Natural killer cell (primary cell): ENCODE measurements around the gene TEX50. TPM values are rescaled to one million over a fixed set of nuclear protein-coding genes. Genes with fewer than 3 reads are reported as not detected.
A peak's percentile ranks its signal among the peaks of the same experiment; 100 is the strongest.
"Not testable (repeated sequence)": the region's sequence is repeated elsewhere in the genome, so short reads cannot be mapped to it uniquely, and the experiment has no call there.

ENCODE experiments used
- ATAC-seq, 3 donors: fragments of 150-1000 bp in 2 of 3; fragments of 200-7000 bp in 1 of 3; cut with Tn5 transposase; 1 replicate in 1 of 3; 2 replicates in 2 of 3; pipeline ENCODE4 v1.10.0; 2021; ENCODE audit warnings: mild to moderate bottlenecking in 2 of 3, moderate library complexity in 2 of 3
- DNase-seq, 2 donors: peaks; one replicate each; pipeline versions ENCODE4 v3.0.0 to v3.0.0-alpha.2; 2013 to 2021; ENCODE audit warnings: mixed read lengths in 1 of 2
- H3K27ac ChIP-seq: one replicate; pipeline ENCODE4 v1.5.1; 2013; ENCODE audit warnings: mild to moderate bottlenecking, low read length
- H3K27me3 ChIP-seq: one replicate; pipeline ENCODE4 v1.6.1; 2013; ENCODE audit warnings: low read length; ENCODE audit not compliant: control insufficient read depth, insufficient read depth
- H3K36me3 ChIP-seq: one replicate; pipeline ENCODE4 v1.6.1; 2013; ENCODE audit warnings: low read length; ENCODE audit not compliant: control insufficient read depth, insufficient read depth
- H3K4me1 ChIP-seq: one replicate; pipeline ENCODE4 v1.6.1; 2013; ENCODE audit warnings: low read length; ENCODE audit not compliant: control insufficient read depth, insufficient read depth
- H3K4me3 ChIP-seq: one replicate; pipeline ENCODE4 v1.5.1; 2013; ENCODE audit warnings: low read length
- H3K9me3 ChIP-seq: one replicate; pipeline ENCODE4 v1.6.1; 2013; ENCODE audit warnings: low read length; ENCODE audit not compliant: control insufficient read depth, insufficient read depth
- H3K27ac Mint-ChIP-seq, 2 donors: one replicate each; pipeline ENCODE4 v1.8.0; 2022; ENCODE audit warnings: mild to moderate bottlenecking in 2 of 2, mixed read lengths in 2 of 2, moderate library complexity in 1 of 2
- H3K27me3 Mint-ChIP-seq, 2 donors: one replicate each; pipeline ENCODE4 v1.8.0; 2022; ENCODE audit warnings: low read depth in 2 of 2, mixed read lengths in 2 of 2
- H3K36me3 Mint-ChIP-seq: one replicate; pipeline ENCODE4 v1.8.0; 2022; ENCODE audit warnings: mixed read lengths
- H3K4me1 Mint-ChIP-seq, 2 donors: one replicate each; pipeline ENCODE4 v1.8.0; 2022; ENCODE audit warnings: mixed read lengths in 2 of 2
- H3K4me3 Mint-ChIP-seq: one replicate; pipeline ENCODE4 v1.8.0; 2022; ENCODE audit warnings: mild to moderate bottlenecking, moderate library complexity, mixed read lengths
- H3K9me3 Mint-ChIP-seq, 2 donors: one replicate each; pipeline ENCODE4 v1.8.0; 2022; ENCODE audit warnings: mixed read lengths in 2 of 2
- CTCF ChIP-seq: fragments of 200-600 bp; IDR thresholded peaks from one replicate; pipeline ENCODE4 v1.8.0; 2022; ENCODE audit warnings: antibody characterized with exemption
- WGBS: methylation state at CpG from one replicate; pipeline ENCODE4 v1.1.7; 2013; ENCODE audit warnings: missing lambda C conversion rate; ENCODE audit not compliant: insufficient coverage; 5-methylcytosine and 5-hydroxymethylcytosine counted together
- intact Hi-C: fragments of 100-400 bp; cut with micrococcal nuclease; formaldehyde crosslinking; loops from one replicate; pipeline ENCODE4 v1.14.2; 2022
- total RNA-seq, 4 donors: library from RNA; stranded (reverse); fragments of 120-200 nt in 1 of 4; gene quantifications; one replicate each; pipeline versions ENCODE4 v1.2.3 to v1.2.4, GENCODE V29; 2013 to 2022

The TEX50 gene
- total RNA-seq, 3 donors from 2014 or later (not counting 1 experiment from before 2014, with no cell fraction given), result not detected

GRCh38 chr1:173601588-173601987 lies 33.5 kb upstream of the TEX50 start:
- Mint-ChIP-seq H3K27me3 (peaks cover 16 to 21% of the 10 kb centered on the region in 2 donors), H3K36me3 (no peaks in the 10 kb centered on the region), H3K4me3 (no peak overlapping the region), H3K27ac (no peak overlapping the region), H3K9me3 (no peaks in the 10 kb centered on the region), H3K4me1 (peaks cover 9% of the 10 kb centered on the region in 2 donors)
- no peak for TF ChIP-seq CTCF
- Histone ChIP-seq H3K4me1 (no peaks in the 10 kb centered on the region), H3K9me3 (no peaks in the 10 kb centered on the region), H3K27ac (no peak overlapping the region), H3K36me3 (no peaks in the 10 kb centered on the region), H3K27me3 (peaks cover 2% of the 10 kb centered on the region), H3K4me3 (no peak overlapping the region)
- ATAC-seq (peak in 1 of 3 donors; percentile 25), DNase-seq (peak in 1 of 2 donors; percentile 7)
- intact Hi-C loops, result no loop called here
- WGBS, result 51% methylated on average over 2 of the region's 2 CpGs

DNA sequence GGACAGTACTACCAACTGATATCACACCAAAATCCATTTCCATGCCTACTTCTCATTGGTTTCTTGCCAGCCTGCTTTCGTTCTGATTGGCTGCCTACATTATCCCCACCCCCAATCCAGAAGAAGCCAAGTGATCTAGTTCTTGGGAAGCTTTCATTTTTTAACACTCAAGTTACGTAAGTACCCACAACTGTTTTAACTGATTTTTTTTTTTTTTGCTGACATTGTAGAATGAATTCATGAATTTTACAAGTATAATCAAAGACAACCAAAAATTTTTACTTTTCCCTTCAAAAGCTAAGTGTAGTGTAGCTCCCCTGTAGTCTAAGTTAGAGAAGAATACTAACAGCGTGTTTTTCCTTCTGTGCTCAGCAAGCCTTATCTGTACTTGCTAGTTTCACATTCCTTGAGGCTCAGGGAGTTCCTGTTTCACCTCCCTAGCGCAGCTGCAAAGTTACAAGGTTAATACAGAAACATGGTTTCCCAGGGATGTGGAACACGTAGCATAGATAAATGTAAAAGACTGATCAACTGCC lies 32.0 kb upstream of the TEX50 start, which contains the start of gene SLC9C2:
Gene SLC9C2 (minus strand): TSS at position 17 of the 536 bp plus-strand sequence. CDS start 1,296 bp downstream, outside the sequence.
- 45% methylated on average over 4 of the region's 5 CpGs for WGBS
- intact Hi-C loops, result no loop called here
- TF ChIP-seq CTCF, result no peak
- no peak within 1 kb of the TSS for H3K27ac Mint-ChIP-seq
- H3K27me3 Mint-ChIP-seq, result peaks cover 18 to 21% of the 10 kb centered on the region in 2 donors
- H3K27ac ChIP-seq, result no peak within 1 kb of the TSS
- no peaks in the 10 kb centered on the region for H3K4me1 ChIP-seq
- H3K9me3 ChIP-seq, result no peaks in the 10 kb centered on the region
- H3K4me1 Mint-ChIP-seq, result peaks cover 9% of the 10 kb centered on the region in 2 donors
- H3K36me3 ChIP-seq, result no peaks in the 10 kb centered on the region
- ATAC-seq (no peak), DNase-seq (no peak)
- H3K36me3 Mint-ChIP-seq, result no peaks in the 10 kb centered on the region
- H3K27me3 ChIP-seq, result no peaks in the 10 kb centered on the region
- no peak within 1 kb of the TSS for H3K4me3 Mint-ChIP-seq
- no peaks in the 10 kb centered on the region for H3K9me3 Mint-ChIP-seq
- no peak within 1 kb of the TSS for H3K4me3 ChIP-seq

GRCh38 chr1:173608503-173609216 lies 26.5 kb upstream of the TEX50 start:
- H3K4me1 Mint-ChIP-seq, result no peaks in the 10 kb centered on the region
- no peak overlapping the region for H3K27ac Mint-ChIP-seq
- WGBS, result 97% methylated on average over 3 of the region's 4 CpGs
- H3K27me3 Mint-ChIP-seq, result peaks cover 13 to 16% of the 10 kb centered on the region in 2 donors
- no peaks in the 10 kb centered on the region for H3K27me3 ChIP-seq
- H3K27ac ChIP-seq, result no peak overlapping the region
- intact Hi-C loops, result no loop called here
- H3K9me3 Mint-ChIP-seq, result no peaks in the 10 kb centered on the region
- H3K36me3 Mint-ChIP-seq, result no peaks in the 10 kb centered on the region
- no peak for TF ChIP-seq CTCF
- H3K4me3 ChIP-seq, result no peak overlapping the region
- ATAC-seq (no peak), DNase-seq (no peak)
- no peaks in the 10 kb centered on the region for H3K36me3 ChIP-seq
- no peaks in the 10 kb centered on the region for H3K9me3 ChIP-seq
- no peak overlapping the region for H3K4me3 Mint-ChIP-seq
- no peaks in the 10 kb centered on the region for H3K4me1 ChIP-seq

DNA sequence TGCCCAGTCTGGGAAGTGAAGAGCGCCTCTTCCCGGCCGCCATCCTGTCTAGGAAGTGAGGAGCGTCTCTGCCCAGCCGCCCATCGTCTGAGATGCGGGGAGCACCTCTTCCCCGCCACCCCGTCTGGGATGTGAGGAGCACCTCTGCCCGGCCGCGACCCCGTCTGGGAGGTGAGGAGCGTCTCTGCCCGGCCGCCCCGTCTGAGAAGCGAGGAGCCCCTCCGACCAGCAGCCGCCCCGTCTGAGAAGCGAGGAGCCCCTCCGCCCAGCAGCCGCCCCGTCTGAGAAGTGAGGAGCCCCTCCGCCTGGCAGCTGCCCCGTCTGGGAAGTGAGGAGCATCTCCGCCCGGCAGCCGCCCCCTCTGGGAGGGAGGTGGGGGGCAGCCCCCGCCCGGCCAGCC lies 22.1 kb upstream of the TEX50 start:
- H3K9me3 ChIP-seq, H3K27ac Mint-ChIP-seq, H3K27me3 ChIP-seq, DNase-seq, H3K9me3 Mint-ChIP-seq, ATAC-seq, H3K36me3 ChIP-seq, H3K4me3 Mint-ChIP-seq, H3K27me3 Mint-ChIP-seq, H3K36me3 Mint-ChIP-seq, intact Hi-C loops, H3K27ac ChIP-seq, H3K4me3 ChIP-seq: not testable (repeated sequence)
- WGBS, result 97% methylated on average over 29 of the region's 32 CpGs
- peaks cover 17% of the 10 kb centered on the region for H3K4me1 ChIP-seq
- peaks cover 16 to 21% of the 10 kb centered on the region in 2 donors for H3K4me1 Mint-ChIP-seq
